GM10266 (cell line): ENCODE data around the gene BTG2.

Experiments
- DNase-seq: peaks from one replicate; pipeline ENCODE4 v3.0.0; 2012; ENCODE audit errors: extremely low spot score
- CTCF ChIP-seq: IDR thresholded peaks from 2 replicates; pipeline ENCODE4 v1.5.1; 2012; ENCODE audit warnings: mild to moderate bottlenecking, low read depth; ENCODE audit not compliant: control insufficient read depth, insufficient read depth; ENCODE audit errors: missing control alignments

The BTG2 gene

GRCh38 chr1:203305809-203306088 lies 430 bp downstream of the BTG2 start:
- no peak for TF ChIP-seq CTCF
- DNase-seq: no peak

- peak; percentile 37 for TF ChIP-seq CTCF
- peak; percentile 51 for DNase-seq
Observed at GRCh38 chr1:203306089-203306964, 1.0 kb downstream of the BTG2 start.

GRCh38 chr1:203306965-203307541 lies 1.7 kb downstream of the BTG2 start:
- no peak for DNase-seq
- TF ChIP-seq CTCF: no peak

- no peak for DNase-seq
- no peak for TF ChIP-seq CTCF
Observed at GRCh38 chr1:203307641-203308126, 2.4 kb downstream of the BTG2 start.

- DNase-seq: no peak
- no peak for TF ChIP-seq CTCF
Observed at GRCh38 chr1:203308328-203308922, 3.1 kb downstream of the BTG2 start.

- no peak for TF ChIP-seq CTCF
Observed at GRCh38 chr1:203308923-203309331, 3.6 kb downstream of the BTG2 start.

More at GRCh38 chr1:203308923-203309331, 3.6 kb downstream of the BTG2 start:
- DNase-seq: no peak
